ENCODE results near the gene SRC.

DNA sequence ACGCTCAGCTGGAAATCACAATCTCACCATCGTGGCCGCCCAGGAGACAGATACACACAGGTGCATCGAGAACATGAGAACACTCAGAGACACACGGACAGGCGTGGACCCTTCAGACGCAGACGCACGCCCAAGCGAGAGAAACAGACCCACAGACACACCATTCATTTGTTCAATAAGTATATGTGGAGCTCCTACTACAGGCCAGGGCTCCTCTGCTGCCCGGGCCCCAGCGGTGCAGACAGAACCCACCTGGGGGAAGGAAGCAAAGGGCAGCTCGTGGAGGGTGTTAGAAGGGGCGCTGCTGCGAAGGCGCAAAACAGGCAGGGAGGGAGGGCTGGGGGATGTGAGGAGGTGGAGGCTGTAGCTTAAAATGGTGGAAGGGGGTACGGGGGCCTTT is 39.2 kb downstream of the SRC start:
- TF ChIP-seq POLR2AphosphoS5 (IDR thresholded peaks at IDR 0.05): no peak
- TF ChIP-seq CTCF (IDR thresholded peaks at IDR 0.05): no peak

Data from esophagus muscularis mucosa (tissue), 3 donors.